LNCAP (cell line): ENCODE results near the gene SIPA1L3.

Experiments
- CTCF ChIP-seq: fragments of 450-650 bp; IDR thresholded peaks from 2 replicates; pipeline ENCODE4 v1.5.1; 2017; ENCODE audit warnings: mild to moderate bottlenecking

SIPA1L3 gene

DNA sequence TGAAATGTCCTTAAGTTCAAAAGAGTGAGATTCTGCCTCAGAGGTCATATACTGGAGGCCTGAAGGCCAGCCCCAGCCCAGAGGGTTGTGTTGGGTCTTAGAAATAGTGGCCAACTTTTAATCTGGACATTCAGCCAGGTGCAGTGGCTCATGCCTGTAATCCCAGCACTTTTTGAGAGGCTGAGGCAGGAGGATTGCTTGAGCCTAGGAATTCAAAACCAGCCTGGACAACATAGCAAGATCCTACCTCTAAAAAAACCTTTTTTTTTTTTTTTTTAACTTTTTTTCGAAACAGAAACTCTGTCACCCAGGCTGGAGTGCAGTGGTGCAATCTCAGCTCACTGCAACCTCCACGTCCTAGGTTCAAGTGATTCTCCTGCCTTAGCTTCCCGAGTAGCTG is 301.6 kb downstream of the SIPA1L3 start:
- no peak for TF ChIP-seq CTCF

DNA sequence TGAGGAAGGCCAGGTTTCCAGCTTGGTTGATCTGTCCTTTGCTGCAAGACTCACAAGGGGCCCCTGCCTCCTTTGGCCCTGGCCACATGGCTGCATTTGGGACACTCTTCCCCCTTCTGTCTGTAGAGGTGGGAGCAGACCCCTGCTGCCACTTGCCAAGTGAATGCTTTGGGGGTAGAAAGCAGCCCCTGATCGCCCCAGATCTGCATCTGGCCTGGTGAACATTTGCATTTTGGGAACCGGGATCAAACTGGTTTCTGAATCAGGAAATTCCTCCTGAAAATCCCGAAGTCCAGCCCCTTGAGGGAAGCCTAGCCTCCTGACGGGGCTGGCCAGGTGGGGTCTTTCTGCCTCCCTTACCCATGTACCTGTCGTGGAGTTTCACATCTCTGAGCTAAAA is 302.1 kb downstream of the SIPA1L3 start:
- TF ChIP-seq CTCF: no peak

DNA sequence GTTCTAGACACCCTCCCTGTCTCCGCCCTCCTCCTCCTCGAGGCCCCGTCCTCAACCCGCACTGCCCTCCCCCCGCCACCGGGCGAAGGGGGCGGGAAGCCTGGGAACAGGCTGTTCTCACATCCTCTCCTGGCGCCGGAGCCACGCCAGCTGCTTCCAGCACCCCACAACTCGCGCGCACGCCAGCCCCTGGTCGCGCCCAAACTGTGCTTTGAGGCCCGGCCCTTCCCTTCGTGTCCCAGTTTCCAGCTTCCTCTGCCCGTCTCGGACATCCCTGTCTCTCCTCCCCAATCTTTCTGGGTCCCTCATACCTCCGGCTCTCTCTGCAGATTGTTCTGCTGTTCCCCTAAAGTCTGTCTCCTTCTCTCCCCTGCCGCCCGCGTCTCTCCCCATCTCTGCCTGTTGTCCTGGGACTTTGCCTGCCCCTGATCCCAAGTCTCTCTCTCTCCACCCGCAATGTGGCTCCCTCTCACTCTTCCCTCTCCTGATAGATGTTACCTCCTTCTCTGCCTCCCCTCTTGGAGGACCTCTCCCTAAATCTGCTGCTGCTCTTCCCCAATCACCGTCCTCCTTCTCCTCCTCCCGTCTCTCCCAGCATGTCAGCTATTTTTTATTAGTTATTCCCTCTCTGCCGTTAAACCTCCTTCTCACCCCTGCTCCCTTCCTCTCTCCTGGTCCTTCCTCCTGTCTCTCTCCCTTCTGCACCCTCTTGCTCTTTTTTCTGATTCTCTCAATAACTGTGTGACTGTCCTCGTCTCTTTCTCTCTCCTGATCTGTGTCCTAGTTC is 302.9 kb downstream of the SIPA1L3 start:
- TF ChIP-seq CTCF: no peak

DNA sequence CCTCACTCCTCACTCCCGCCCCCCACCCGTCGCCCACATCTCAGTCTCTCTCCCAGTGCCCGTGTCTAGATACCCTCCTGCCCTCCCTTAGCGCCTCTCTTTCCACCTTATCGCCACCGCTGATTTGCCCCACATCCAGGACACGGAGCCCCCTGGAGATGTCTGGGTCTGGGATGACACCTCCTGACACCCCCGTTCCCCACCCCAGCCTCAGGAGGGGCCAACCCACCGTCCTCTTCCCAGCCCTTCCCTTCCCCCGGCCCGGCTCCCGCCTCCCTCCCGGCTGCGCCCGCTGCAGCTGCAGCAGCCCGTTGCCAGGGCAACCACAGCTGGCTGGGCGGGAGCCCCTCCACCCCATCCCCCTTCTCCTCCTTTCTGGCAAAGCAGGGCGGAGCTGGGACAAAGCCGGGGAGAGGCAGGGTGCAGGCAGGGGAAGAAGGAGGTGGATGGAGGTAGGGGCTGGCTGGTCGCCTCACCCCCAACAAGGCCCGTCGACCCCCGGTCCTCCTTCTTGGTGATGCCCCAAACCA is 303.5 kb downstream of the SIPA1L3 start:
- TF ChIP-seq CTCF: no peak

- no peak for TF ChIP-seq CTCF
Measured at GRCh38 chr19:38211151-38211591, 304.2 kb downstream of the SIPA1L3 start.

DNA sequence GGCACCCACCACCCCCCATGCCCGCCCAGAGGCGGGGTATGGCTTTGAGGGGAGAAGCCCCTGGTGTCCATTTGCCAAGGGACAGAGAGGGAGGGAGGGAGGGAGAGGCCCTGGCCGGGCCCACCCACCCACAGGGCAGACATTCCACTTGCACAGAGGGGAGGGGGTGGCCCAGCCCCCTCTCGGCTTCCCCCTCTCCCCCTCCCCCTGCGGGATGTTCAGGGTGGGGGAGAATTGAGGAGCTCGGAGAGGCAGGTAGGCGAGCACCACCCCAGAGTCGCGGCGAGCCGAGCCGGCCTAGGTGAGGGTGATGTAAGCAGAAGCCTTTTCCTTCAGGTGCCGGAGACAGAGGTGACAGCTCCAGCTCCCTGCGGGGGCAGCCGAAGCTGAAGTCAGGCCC is 304.8 kb downstream of the SIPA1L3 start:
- TF ChIP-seq CTCF: no peak

GRCh38 chr19:38213469-38213868 is 306.5 kb downstream of the SIPA1L3 start:
- no peak for TF ChIP-seq CTCF
